Endothelial cell of umbilical vein (primary cell): ENCODE data around the gene SULT1C3. TPM values are rescaled to one million over a fixed set of nuclear protein-coding genes. Genes with fewer than 3 reads are reported as not detected.

Experiments used
- BruUV-seq: library from RNA; stranded (reverse); fragments of 400-500 nt; replicated peaks from 2 replicates; lab custom pipeline; 2021; lab: Mats Ljungman, UMichigan
- CTCF ChIA-PET: fragments of 300-600, 350-600 bp; sonication (Branson Sonifier 250); formaldehyde crosslinking; loops from one replicate; lab custom pipeline; 2021; ENCODE audit warnings: antibody characterized with exemption, inconsistent platforms; lab: Charles Lee
- POLR2A ChIA-PET: fragments of 300-600, 350-600 bp; sonication (Branson Sonifier 250); formaldehyde crosslinking; loops from one replicate; lab custom pipeline; 2021; ENCODE audit warnings: antibody characterized with exemption, inconsistent platforms; lab: Charles Lee
- DNase-seq: peaks from one replicate; pipeline ENCODE4 v3.0.0-alpha.2; 2011; ENCODE audit warnings: low read depth, low spot score
- FAIRE-seq: peaks from 2 replicates; lab custom pipeline; 2011; peaks lifted over from hg19 to GRCh38; lab: Jason Lieb, UNC
- H2AFZ ChIP-seq: 2 replicates; pipeline ENCODE4 v1.6.0; 2012; ENCODE audit warnings: low read depth, low read length, control low read depth, inconsistent platforms
- H3K27ac ChIP-seq: 2 replicates; pipeline ENCODE4 v1.5.1; 2011; ENCODE audit warnings: low read depth, mild to moderate bottlenecking, control low read depth, low read length, moderate library complexity; ENCODE audit not compliant: insufficient read depth
- H3K27me3 ChIP-seq, 2 experiments: 2 replicates each; pipeline versions ENCODE4 v1.6.0 to v1.6.1; 2011; ENCODE audit warnings: low read length in 2 of 2, mixed read lengths in 1 of 2; ENCODE audit not compliant: control insufficient read depth in 2 of 2, insufficient read depth in 2 of 2
- H3K36me3 ChIP-seq, 2 experiments: 2 replicates in 1 of 2; 3 replicates in 1 of 2; pipeline ENCODE4 v1.5.1; 2011; ENCODE audit warnings: low read length in 2 of 2, mild to moderate bottlenecking in 1 of 2, moderate library complexity in 1 of 2; ENCODE audit not compliant: control insufficient read depth in 2 of 2, insufficient read depth in 2 of 2; ENCODE audit errors: extremely low read depth in 1 of 2
- H3K4me1 ChIP-seq: 3 replicates; pipeline ENCODE4 v1.5.1; 2011; ENCODE audit warnings: mild to moderate bottlenecking, low read length; ENCODE audit not compliant: control insufficient read depth, insufficient read depth; ENCODE audit errors: extremely low read depth
- H3K4me2 ChIP-seq: 2 replicates; pipeline ENCODE4 v1.6.1; 2011; ENCODE audit warnings: low read length, control low read depth, mixed read lengths; ENCODE audit not compliant: insufficient read depth
- H3K4me3 ChIP-seq, 3 experiments: fragments of 200-600 bp in 1 of 3; sonication (generic), shearing (Covaris generic) in 1 of 3; replicated peaks in 1 of 3; 2 replicates each; pipeline ENCODE4 v1.5.1; 2011 to 2016; ENCODE audit warnings: control low read depth in 3 of 3, low read length in 3 of 3, mild to moderate bottlenecking in 2 of 3, inconsistent platforms in 1 of 3, low read depth in 1 of 3, moderate library complexity in 1 of 3; ENCODE audit not compliant: insufficient read depth in 1 of 3
- H3K79me2 ChIP-seq: 2 replicates; pipeline ENCODE4 v1.6.0; 2012; ENCODE audit warnings: low read length, inconsistent platforms; ENCODE audit not compliant: control insufficient read depth, insufficient read depth
- H3K9ac ChIP-seq: replicated peaks from 2 replicates; pipeline ENCODE3; 2011; ENCODE audit warnings: low read length, control low read depth; ENCODE audit not compliant: insufficient read depth; ENCODE audit errors: extremely low read depth
- H3K9me1 ChIP-seq: replicated peaks from 3 replicates; pipeline ENCODE4 v1.6.0; 2011; ENCODE audit warnings: mild to moderate bottlenecking, low read length; ENCODE audit not compliant: control insufficient read depth, insufficient read depth; ENCODE audit errors: extremely low read depth
- H3K9me3 ChIP-seq: replicated peaks from 2 replicates; pipeline ENCODE4 v1.5.1; 2012; ENCODE audit warnings: low read length, inconsistent platforms; ENCODE audit not compliant: control insufficient read depth, insufficient read depth
- H4K20me1 ChIP-seq: replicated peaks from 2 replicates; pipeline ENCODE3; 2011; ENCODE audit warnings: mild to moderate bottlenecking, low read length; ENCODE audit not compliant: control insufficient read depth, insufficient read depth; ENCODE audit errors: extremely low read depth
- CTCF ChIP-seq, 2 donors: IDR thresholded peaks; 1 replicate in 1 of 2; 2 replicates in 1 of 2; pipeline ENCODE4 v1.5.1; 2011; ENCODE audit warnings: low read length in 2 of 2, mild to moderate bottlenecking in 2 of 2, moderate library complexity in 2 of 2, control low read depth in 1 of 2, inconsistent platforms in 1 of 2, low read depth in 1 of 2; ENCODE audit not compliant: insufficient read depth in 1 of 2; ENCODE audit errors: extremely low read depth in 1 of 2
- FOS ChIP-seq: IDR thresholded peaks from 2 replicates; pipeline ENCODE4 v1.6.1; 2011; ENCODE audit warnings: mild to moderate bottlenecking, low read length, moderate library complexity, borderline replicate concordance; ENCODE audit not compliant: insufficient read depth
- GATA2 ChIP-seq: IDR thresholded peaks from 2 replicates; pipeline ENCODE4 v1.7.0; 2011; ENCODE audit warnings: low read depth, mild to moderate bottlenecking, moderate library complexity, mixed read lengths, low read length; ENCODE audit not compliant: insufficient read length, insufficient read depth
- JUN ChIP-seq: IDR thresholded peaks from 2 replicates; pipeline ENCODE4 v1.6.1; 2011; ENCODE audit warnings: borderline replicate concordance, low read depth; ENCODE audit not compliant: insufficient read length, insufficient read depth
- MAX ChIP-seq: IDR thresholded peaks from 2 replicates; pipeline ENCODE4 v1.6.1; 2011; ENCODE audit not compliant: insufficient read depth, insufficient read length
- MYC ChIP-seq: IDR thresholded peaks from one replicate; pipeline ENCODE4 v1.6.1; 2011; ENCODE audit warnings: mild to moderate bottlenecking, low read depth, low read length
- POLR2A ChIP-seq: IDR thresholded peaks from 2 replicates; pipeline ENCODE4 v1.6.1; 2012; ENCODE audit warnings: low read depth, mild to moderate bottlenecking, control low read depth, low read length
- POLR2AphosphoS5 ChIP-seq: IDR thresholded peaks from 2 replicates; pipeline ENCODE4 v1.6.1; 2012; ENCODE audit warnings: low read depth, mild to moderate bottlenecking, control low read depth, low read length, moderate library complexity; ENCODE audit not compliant: insufficient read depth
- dilution Hi-C: fragments of 300-500 bp; cut with MboI; formaldehyde crosslinking; loops from one replicate; pipeline ENCODE4 v1.15.0; 2019; ENCODE audit warnings: low sequenced_read_pairs; ENCODE audit not compliant: extremely low pct_ligation_motif_present
- intact Hi-C: fragments of 100-400 bp; cut with micrococcal nuclease; formaldehyde crosslinking; loops from one replicate; pipeline ENCODE4 v1.10.0; 2022
- polyA plus RNA-seq, 4 experiments: library from polyadenylated mRNA; depleted of rRNA in 3 of 4; stranded (reverse) in 3 of 4; unstranded in 1 of 4; fragments of >200 nt; gene quantifications; 2 replicates each; pipeline versions ENCODE4 v1.2.1 to v1.2.3, GENCODE V29; 2011 to 2012; ENCODE audit warnings: missing spikeins in 1 of 4
- total RNA-seq: library from RNA; stranded (reverse); gene quantifications from 2 replicates; pipeline ENCODE4 v1.2.3, GENCODE V29; 2021

The SULT1C3 gene
- total and polyA plus RNA-seq, 2 donors (not counting 3 experiments of a cell fraction or from before 2014, with no cell fraction given) = not detected

GRCh38 chr2:108305901-108306300, 66.1 kb downstream of the SULT1C3 start:
- Histone ChIP-seq H3K4me3 (no peak overlapping the region), H2AFZ (no peak overlapping the region), H3K4me1 (no peaks in the 10 kb centered on the region), H3K27me3 (peaks cover 0 to 3% of the 10 kb centered on the region in 2 experiments), H3K36me3 (no peaks in the 10 kb centered on the region), H3K4me2 (no peak overlapping the region), H3K9ac (no peak overlapping the region), H3K27ac (no peak overlapping the region), H3K9me3 (no peaks in the 10 kb centered on the region), H3K79me2 (no peaks in the 10 kb centered on the region), H3K9me1 (no peaks in the 10 kb centered on the region), H4K20me1 (no peaks in the 10 kb centered on the region)
- intact Hi-C loops (no loop called here), dilution Hi-C loops (no loop called here)
- POLR2A ChIA-PET = no interaction called here
- CTCF ChIA-PET = no interaction called here
- FAIRE-seq (no peak), DNase-seq (no peak)
- BruUV-seq = no TSS peak
- no peak for TF ChIP-seq JUN
- no peak for TF ChIP-seq GATA2
- no peak for TF ChIP-seq FOS
- no peak for TF ChIP-seq POLR2AphosphoS5
- no peak for TF ChIP-seq MAX

- H2AFZ ChIP-seq = no peak overlapping the region
- dilution Hi-C loops (no loop called here), intact Hi-C loops (no loop called here)
- no peak overlapping the region for H3K9ac ChIP-seq
- no peaks in the 10 kb centered on the region for H3K9me1 ChIP-seq
- CTCF ChIA-PET = no interaction called here
- no peaks in the 10 kb centered on the region for H3K9me3 ChIP-seq
- no peak overlapping the region for H3K4me2 ChIP-seq
- H3K4me1 ChIP-seq = no peaks in the 10 kb centered on the region
- POLR2A ChIA-PET = no interaction called here
- H3K27ac ChIP-seq = no peak overlapping the region
- H3K27me3 ChIP-seq = no peaks in the 10 kb centered on the region
- FAIRE-seq (no peak), DNase-seq (no peak)
- no peaks in the 10 kb centered on the region for H3K36me3 ChIP-seq
- H3K4me3 ChIP-seq = no peak overlapping the region
- BruUV-seq = no TSS peak
- H3K79me2 ChIP-seq = no peaks in the 10 kb centered on the region
- TF ChIP-seq GATA2 (no peak), MYC (no peak), CTCF (IDR thresholded peaks at IDR 0.05; ENCODE audit: extremely low read depth in 1 of 2, insufficient read depth in 1 of 2, low read depth in 1 of 2, low read length in 2 of 2) (no peak), POLR2A (no peak)
- no peaks in the 10 kb centered on the region for H4K20me1 ChIP-seq
Observed at GRCh38 chr2:108309903-108310302, 70.1 kb downstream of the SULT1C3 start.
